HG02970 (cell line): ENCODE measurements around the gene TEC.
"Not testable (repeated sequence)": the region's sequence is repeated elsewhere in the genome, so short reads cannot be mapped to it uniquely, and the experiment has no call there.

ENCODE experiments used
- ATAC-seq: cut with Tn5 transposase; IDR thresholded peaks from one replicate; pipeline ENCODE4 v1.9.1; 2021; ENCODE audit warnings: mild to moderate bottlenecking, moderate library complexity, moderate number of reproducible peaks; ENCODE audit not compliant: unreplicated experiment, low FRiP score

Gene TEC

GRCh38 chr4:48268956-48269860 is at the start of gene TEC:
TSS of gene TEC (minus strand) at chr4:48269838. CDS start at chr4:48228614, 41,224 bp downstream.
- ATAC-seq: no peak

GRCh38 chr4:48315728-48316630 is 46.3 kb upstream of the TEC start:
- no peak for ATAC-seq

- not testable (repeated sequence) for ATAC-seq
These were observed 45.1 kb upstream of the TEC start for GRCh38 chr4:48314746-48315145.

GRCh38 chr4:48311896-48312295 is 42.3 kb upstream of the TEC start:
- ATAC-seq: no peak

- no peak for ATAC-seq
These were observed 39.3 kb upstream of the TEC start for GRCh38 chr4:48308901-48309300.

- no peak for ATAC-seq
These were observed 37.9 kb upstream of the TEC start for GRCh38 chr4:48307528-48307927.

GRCh38 chr4:48305508-48305907 is 35.9 kb upstream of the TEC start:
- ATAC-seq: no peak

GRCh38 chr4:48300004-48300403 is 30.4 kb upstream of the TEC start:
- ATAC-seq: no peak

- ATAC-seq: no peak
These were observed 29.9 kb upstream of the TEC start for GRCh38 chr4:48299560-48299959.

- no peak for ATAC-seq
These were observed 27.7 kb upstream of the TEC start for GRCh38 chr4:48297256-48297846.

GRCh38 chr4:48296365-48296764 is 26.7 kb upstream of the TEC start:
- ATAC-seq: peak; percentile 64

- ATAC-seq: no peak
These were observed 25.5 kb upstream of the TEC start for GRCh38 chr4:48295116-48295515.

GRCh38 chr4:48292218-48292790 is 22.7 kb upstream of the TEC start:
- not testable (repeated sequence) for ATAC-seq

GRCh38 chr4:48290146-48290772 is 20.6 kb upstream of the TEC start:
- ATAC-seq: no peak

GRCh38 chr4:48286060-48286459 is 16.4 kb upstream of the TEC start:
- ATAC-seq: not testable (repeated sequence)

- ATAC-seq: not testable (repeated sequence)
These were observed 16.0 kb upstream of the TEC start for GRCh38 chr4:48285640-48286039.

- no peak for ATAC-seq
These were observed 6.0 kb upstream of the TEC start for GRCh38 chr4:48275686-48276085.

GRCh38 chr4:48275247-48275646 is 5.6 kb upstream of the TEC start:
- ATAC-seq: no peak

GRCh38 chr4:48271626-48272025 is 2.0 kb upstream of the TEC start:
- ATAC-seq: no peak

- no peak for ATAC-seq
These were observed 1.4 kb upstream of the TEC start for GRCh38 chr4:48270951-48271473.
